ENCODE results near the gene SASS6. TPM values are rescaled to one million over a fixed set of nuclear protein-coding genes. Genes with fewer than 3 reads are reported as not detected.
A peak's percentile ranks its signal among the peaks of the same experiment; 100 is the strongest.

Gene SASS6
- total and polyA plus RNA-seq, 10 of the 15 experiments (the other 5 are each of a cell fraction or from before 2014, with no cell fraction given) = 6.6 to 17.9 (median 10.2) TPM

DNA sequence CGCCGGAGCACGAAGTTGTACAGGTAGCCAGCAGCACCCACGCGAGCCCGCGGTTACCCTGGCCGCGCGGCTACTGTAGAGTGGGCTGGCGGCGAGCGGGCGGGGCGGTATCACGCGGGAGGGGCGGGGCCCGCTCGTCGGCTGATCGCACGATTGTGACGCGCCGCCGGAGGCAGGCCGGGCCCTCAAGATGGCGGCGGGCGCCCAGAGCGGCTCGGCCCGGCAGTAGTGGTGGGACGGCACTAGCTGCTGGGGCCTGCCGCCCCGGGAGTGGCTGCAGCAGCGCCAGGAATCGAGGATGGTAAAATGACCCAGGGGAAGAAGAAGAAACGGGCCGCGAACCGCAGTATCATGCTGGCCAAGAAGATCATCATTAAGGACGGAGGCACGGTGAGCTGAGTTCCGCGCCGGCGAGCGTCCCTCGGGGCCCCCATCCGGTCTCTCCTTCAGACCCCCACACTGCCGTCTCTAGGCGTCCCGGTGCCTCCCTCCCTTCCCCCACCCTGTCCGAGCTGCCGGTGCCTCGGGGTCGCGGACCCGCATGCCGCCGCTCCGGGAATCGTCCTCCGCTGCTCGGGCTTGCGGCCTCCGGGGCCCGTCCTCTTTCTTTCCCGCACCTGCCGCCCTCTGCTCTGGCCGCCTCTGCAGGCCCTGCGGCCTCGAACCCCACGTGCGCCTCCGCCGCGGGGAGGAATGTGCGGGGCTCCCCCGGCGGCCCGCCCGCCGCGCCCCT is 94.6 kb downstream of the SASS6 start (continued):
- TF ChIP-seq IRF5 (IDR thresholded peaks at IDR 0.05; ENCODE audit: borderline replicate concordance) (no peak), DPF2 (IDR thresholded peaks at IDR 0.05) (peak; percentile 61; the same call in 1 of the 2 replicates), BHLHE40 (IDR thresholded peaks at IDR 0.05; ENCODE audit: borderline replicate concordance in 1 of 2, low read depth in 2 of 2, low read length in 1 of 2) (peak; percentile 87 to 95), PAX5 (IDR thresholded peaks at IDR 0.05; ENCODE audit: borderline replicate concordance, low read depth, low read length) (no peak; the same call in 1 of the 2 replicates), CREM (IDR thresholded peaks at IDR 0.05; ENCODE audit: low read depth) (peak; percentile 72), BCL3 (IDR thresholded peaks at IDR 0.05; ENCODE audit: borderline replicate concordance, insufficient read depth, low read depth, low read length, poor library complexity, severe bottlenecking) (peak; percentile 54), TAF1 (IDR thresholded peaks at IDR 0.05; ENCODE audit: borderline replicate concordance, low read depth, low read length) (peak; percentile 97), IKZF1 (conservative IDR thresholded peaks at IDR 0.05) (no peak; the same call in 1 of the 2 replicates), GABPA (IDR thresholded peaks at IDR 0.05; ENCODE audit: low read depth) (no peak), MEF2A (IDR thresholded peaks at IDR 0.05; ENCODE audit: insufficient read depth, low read depth, low read length) (0 out of 2 replicates have a peak, but pooled peaks have one; percentile 23), CREB1 (IDR thresholded peaks at IDR 0.05; ENCODE audit: low read depth) (peak; percentile 93), POLR2AphosphoS5 (IDR thresholded peaks at IDR 0.05; ENCODE audit: low read length) (peak; percentile 90), MAX (IDR thresholded peaks at IDR 0.05; ENCODE audit: low read depth, low read length) (peak; percentile 66), ELK1 (IDR thresholded peaks at IDR 0.05; ENCODE audit: low read depth, low read length) (peak; percentile 43; the same call in 1 of the 2 replicates), PML (IDR thresholded peaks at IDR 0.05; ENCODE audit: low read length) (peak; percentile 28), CHD1 (IDR thresholded peaks at IDR 0.05; ENCODE audit: low read depth, low read length) (0 out of 2 replicates have a peak, but pooled peaks have one; percentile 36), LARP7 (IDR thresholded peaks at IDR 0.05) (peak; percentile 71; the same call in 1 of the 2 replicates), NR2F1 (conservative IDR thresholded peaks at IDR 0.05) (no peak; the same call in none of the 2 replicates), KLF5 (IDR thresholded peaks at IDR 0.05; ENCODE audit: partially characterized antibody) (no peak), EZH2 (IDR thresholded peaks at IDR 0.05; ENCODE audit: borderline replicate concordance, control insufficient read depth, low read depth, low read length) (no peak), MXI1 (IDR thresholded peaks at IDR 0.05; ENCODE audit: low read depth, low read length) (peak; percentile 68)
- TF ChIP-seq, protein P1, sequence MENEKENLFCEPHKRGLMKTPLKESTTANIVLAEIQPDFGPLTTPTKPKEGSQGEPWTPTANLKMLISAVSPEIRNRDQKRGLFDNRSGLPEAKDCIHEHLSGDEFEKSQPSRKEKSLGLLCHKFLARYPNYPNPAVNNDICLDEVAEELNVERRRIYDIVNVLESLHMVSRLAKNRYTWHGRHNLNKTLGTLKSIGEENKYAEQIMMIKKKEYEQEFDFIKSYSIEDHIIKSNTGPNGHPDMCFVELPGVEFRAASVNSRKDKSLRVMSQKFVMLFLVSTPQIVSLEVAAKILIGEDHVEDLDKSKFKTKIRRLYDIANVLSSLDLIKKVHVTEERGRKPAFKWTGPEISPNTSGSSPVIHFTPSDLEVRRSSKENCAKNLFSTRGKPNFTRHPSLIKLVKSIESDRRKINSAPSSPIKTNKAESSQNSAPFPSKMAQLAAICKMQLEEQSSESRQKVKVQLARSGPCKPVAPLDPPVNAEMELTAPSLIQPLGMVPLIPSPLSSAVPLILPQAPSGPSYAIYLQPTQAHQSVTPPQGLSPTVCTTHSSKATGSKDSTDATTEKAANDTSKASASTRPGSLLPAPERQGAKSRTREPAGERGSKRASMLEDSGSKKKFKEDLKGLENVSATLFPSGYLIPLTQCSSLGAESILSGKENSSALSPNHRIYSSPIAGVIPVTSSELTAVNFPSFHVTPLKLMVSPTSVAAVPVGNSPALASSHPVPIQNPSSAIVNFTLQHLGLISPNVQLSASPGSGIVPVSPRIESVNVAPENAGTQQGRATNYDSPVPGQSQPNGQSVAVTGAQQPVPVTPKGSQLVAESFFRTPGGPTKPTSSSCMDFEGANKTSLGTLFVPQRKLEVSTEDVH (IDR thresholded peaks at IDR 0.05; ENCODE audit: low read depth, partially characterized antibody) = no peak

All from GM12878 (cell line).